Measurements from ENCODE around the gene SRD5A1.

- TF ChIP-seq POLR2A (IDR thresholded peaks at IDR 0.05; ENCODE audit: extremely low read depth, insufficient read length), result no peak
- TF ChIP-seq CTCF (IDR thresholded peaks at IDR 0.05; ENCODE audit: low read depth, low read length), result no peak
- no peak for TF ChIP-seq MAX (IDR thresholded peaks at IDR 0.05; ENCODE audit: low read depth, low read length)
- no peak for TF ChIP-seq MYC (IDR thresholded peaks at IDR 0.05; ENCODE audit: low read depth, low read length)
These were observed 9.3 kb upstream of the SRD5A1 start for GRCh38 chr5:6623941-6624340.
